OCI-M1 (cell line): Measurements from ENCODE around the gene OR10G4.
A peak's percentile ranks its signal among the peaks of the same experiment; 100 is the strongest.
"Not testable (repeated sequence)": the region's sequence is repeated elsewhere in the genome, so short reads cannot be mapped to it uniquely, and the experiment has no call there.

Experiments used
- DNase-seq: peaks from one replicate; lab custom pipeline; 2025; lab: John Stamatoyannopoulos, UW

OR10G4 gene

GRCh38 chr11:124012697-124013096, at the start of gene OR10G4:
OR10G4 (plus strand) TSS chr11:124012997; CDS start chr11:124015575, 2,578 bp downstream.
- no peak for DNase-seq

GRCh38 chr11:123973816-123974215, 39.0 kb upstream of the OR10G4 start:
- DNase-seq: no peak

- DNase-seq: no peak
These were observed 35.8 kb upstream of the OR10G4 start for GRCh38 chr11:123976770-123977560.

- no peak for DNase-seq
These were observed 35.0 kb upstream of the OR10G4 start, which contains the start of gene OR10S1 for GRCh38 chr11:123977731-123978347. OR10S1 (minus strand) TSS chr11:123977781; CDS start chr11:123977664, 117 bp downstream.

GRCh38 chr11:123979311-123979710, 33.5 kb upstream of the OR10G4 start:
- DNase-seq: no peak

GRCh38 chr11:123995119-123995518, 17.7 kb upstream of the OR10G4 start, which contains the start of gene OR10G6:
OR10G6 (minus strand) TSS chr11:123995161; CDS start chr11:123995161, 0 bp downstream.
- DNase-seq: no peak

GRCh38 chr11:124015837-124016236, 3.0 kb downstream of the OR10G4 start:
- not testable (repeated sequence) for DNase-seq

- DNase-seq: no peak
These were observed 13.7 kb downstream of the OR10G4 start, which contains the start of gene OR10G8 for GRCh38 chr11:124026498-124026897. OR10G8 (plus strand) TSS chr11:124026798; CDS start chr11:124029623, 2,825 bp downstream.

- no peak for DNase-seq
These were observed 23.9 kb downstream of the OR10G4 start for GRCh38 chr11:124036666-124037065.

GRCh38 chr11:124039557-124039956, 26.8 kb downstream of the OR10G4 start:
- DNase-seq: no peak

- DNase-seq: no peak
These were observed 28.5 kb downstream of the OR10G4 start, which contains the start of gene OR10G7 for GRCh38 chr11:124041254-124041653. OR10G7 (minus strand) TSS chr11:124041325; CDS start chr11:124039001, 2,324 bp downstream.

- DNase-seq: peak; percentile 24
These were observed 30.6 kb downstream of the OR10G4 start for GRCh38 chr11:124043420-124043819.

- peak; percentile 76 for DNase-seq
These were observed 38.0 kb downstream of the OR10G4 start for GRCh38 chr11:124050748-124051147.

- DNase-seq: no peak
These were observed 40.2 kb downstream of the OR10G4 start for GRCh38 chr11:124052966-124053365.
